HG02623 (cell line): ENCODE data around the gene GDA.
A peak's percentile ranks its signal among the peaks of the same experiment; 100 is the strongest.

ENCODE experiments used
- ATAC-seq: cut with Tn5 transposase; IDR thresholded peaks from one replicate; pipeline ENCODE4 v1.9.1; 2021; ENCODE audit warnings: moderate library complexity; ENCODE audit not compliant: unreplicated experiment

Gene GDA

DNA sequence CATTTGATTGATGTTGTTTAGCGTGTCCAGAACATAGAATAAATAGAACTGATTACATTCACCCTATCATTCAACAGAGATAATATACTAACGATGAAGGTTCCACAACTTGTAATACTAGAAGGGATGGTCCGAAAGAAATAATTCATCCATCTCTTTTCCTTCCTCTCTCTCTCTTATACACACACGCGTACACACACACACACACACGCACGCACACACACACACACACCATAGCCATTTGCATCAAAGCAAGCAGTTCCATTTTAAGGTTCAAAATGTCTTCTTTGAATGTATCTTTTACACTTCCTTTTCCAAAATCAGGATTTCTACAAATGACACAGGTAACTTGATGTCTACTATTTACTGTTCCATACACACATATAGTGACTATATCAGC, 887 bp downstream of the GDA start:
- ATAC-seq, result no peak

DNA sequence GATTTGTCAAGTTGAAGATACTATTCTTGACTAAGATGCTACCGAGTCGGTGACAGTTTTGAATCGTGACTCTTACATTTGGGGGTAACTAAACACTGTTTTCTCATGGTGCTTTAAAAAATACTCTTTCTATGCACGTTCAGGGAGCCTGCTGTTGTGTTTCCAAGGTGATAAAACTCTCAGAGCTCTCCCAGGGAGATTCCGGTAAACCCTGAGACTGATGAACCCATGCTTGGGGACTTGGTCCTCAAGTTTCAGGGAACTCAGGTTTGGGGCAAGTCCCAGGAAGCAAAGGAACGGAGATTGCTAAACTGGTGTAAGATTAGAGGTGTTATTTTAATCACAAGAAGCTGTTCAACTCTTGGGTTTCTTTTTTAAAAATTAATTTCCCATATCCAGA, 1.4 kb downstream of the GDA start:
- no peak for ATAC-seq

DNA sequence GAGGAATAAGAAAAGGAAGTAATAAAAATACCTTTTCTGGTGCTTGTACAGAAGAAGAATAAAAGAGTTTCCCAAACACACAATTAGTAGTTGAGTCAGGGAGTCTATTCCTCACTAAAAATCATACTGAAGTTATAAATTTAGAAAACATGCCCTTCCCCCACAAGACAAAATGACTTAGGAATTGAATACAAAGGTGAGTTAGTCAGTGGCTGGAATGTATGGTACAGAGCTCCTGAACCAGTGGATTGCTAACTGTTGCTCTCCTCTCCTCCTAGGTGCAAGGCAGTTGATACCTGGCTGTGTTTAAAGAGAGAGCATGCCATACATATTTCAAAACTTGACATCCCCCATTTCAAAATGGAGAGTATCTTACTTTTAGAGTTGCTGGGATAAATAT, 1.9 kb downstream of the GDA start:
- no peak for ATAC-seq

DNA sequence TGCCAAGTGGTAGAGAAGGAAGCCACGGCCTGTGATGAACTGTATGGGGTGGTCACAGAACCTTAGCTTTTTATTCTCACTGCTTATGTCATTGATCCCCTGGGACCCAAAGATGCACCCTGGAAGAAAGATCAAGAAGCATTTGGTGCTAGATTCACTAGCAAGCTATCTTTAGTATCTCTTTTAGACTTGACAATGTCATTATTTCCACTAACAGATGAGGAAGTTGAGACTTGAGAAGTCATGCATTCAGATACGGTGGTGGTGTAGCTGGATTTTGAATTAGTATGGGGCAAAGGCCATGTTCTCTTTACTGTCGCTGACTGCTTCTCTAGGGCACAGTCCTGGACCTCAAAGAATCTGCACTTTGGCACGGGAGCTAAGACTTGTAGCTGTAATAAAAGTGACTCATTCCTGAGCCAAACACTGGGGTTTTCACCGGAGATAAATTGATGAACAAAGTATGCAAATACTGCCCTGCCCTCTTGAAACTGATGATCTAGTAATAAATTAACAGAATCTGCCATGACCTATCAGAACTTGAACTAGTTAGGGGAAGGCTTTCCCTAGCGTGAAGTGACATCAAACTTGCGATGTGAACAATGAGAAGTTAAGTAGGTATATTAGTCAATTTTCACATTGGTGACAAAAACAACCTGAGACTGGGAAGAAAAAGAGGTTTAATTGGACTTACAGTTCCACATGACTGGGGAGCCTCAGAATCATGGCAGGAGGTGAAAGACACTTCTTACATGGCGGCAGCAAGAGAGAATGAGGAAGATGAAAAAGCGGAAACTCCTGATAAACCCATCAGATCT, 5.4 kb downstream of the GDA start:
- ATAC-seq, result peak; percentile 72

DNA sequence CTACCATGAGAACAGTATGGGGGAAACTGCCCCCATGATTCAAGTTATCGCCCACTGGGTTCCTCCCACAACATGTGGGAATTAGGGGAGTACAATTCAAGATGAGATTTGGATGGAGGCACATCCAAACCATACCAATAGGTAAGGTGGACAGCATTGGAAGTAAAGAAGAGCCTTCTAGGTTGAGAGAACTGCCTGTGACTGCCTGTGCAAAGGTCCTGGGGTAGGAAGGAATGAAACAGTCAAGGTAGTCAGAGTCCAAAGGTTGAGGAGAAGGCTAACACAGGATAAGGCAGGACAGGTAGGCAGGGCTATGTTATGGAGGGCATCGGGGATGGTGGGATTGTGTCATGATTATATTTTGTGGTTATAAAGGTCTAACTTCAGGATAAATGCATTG, 6.1 kb downstream of the GDA start:
- no peak for ATAC-seq

DNA sequence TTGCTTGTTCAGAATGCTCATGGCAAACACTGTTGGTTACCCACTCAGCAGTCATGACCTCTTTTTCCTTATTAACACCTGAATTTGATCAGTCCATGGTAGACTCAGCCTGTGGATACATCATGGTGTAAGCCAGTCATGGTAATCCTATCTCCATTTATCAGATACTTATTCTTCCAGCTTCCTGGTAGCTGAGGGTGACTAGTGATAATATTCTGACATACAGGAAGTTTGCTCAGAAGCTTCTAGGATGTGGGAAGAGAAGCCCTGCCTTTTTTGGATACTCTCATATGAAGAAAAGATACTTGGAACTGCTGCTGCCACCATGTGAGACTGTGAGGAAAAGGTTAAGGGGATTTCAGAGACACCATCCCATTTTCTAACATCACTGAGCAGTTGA, 7.3 kb downstream of the GDA start:
- ATAC-seq, result no peak

DNA sequence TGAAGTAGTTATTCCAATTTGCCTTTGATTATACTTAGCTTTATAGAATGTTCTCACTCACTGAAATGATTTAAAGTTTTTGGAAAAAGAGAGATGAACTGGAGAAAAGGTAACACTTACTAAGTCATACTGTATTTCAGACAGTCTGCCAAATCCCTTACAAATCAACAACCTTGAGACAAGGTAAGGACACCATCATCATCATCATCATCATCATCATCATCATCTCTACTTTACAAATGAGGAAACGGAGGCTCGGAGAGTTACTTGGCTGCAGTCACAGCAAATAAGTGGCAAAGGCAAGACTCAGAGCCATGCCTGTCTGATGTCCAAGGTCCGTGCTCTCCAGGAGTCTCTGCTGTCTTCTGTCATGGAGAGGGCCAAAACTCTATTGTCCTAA, 9.4 kb downstream of the GDA start:
- no peak for ATAC-seq

DNA sequence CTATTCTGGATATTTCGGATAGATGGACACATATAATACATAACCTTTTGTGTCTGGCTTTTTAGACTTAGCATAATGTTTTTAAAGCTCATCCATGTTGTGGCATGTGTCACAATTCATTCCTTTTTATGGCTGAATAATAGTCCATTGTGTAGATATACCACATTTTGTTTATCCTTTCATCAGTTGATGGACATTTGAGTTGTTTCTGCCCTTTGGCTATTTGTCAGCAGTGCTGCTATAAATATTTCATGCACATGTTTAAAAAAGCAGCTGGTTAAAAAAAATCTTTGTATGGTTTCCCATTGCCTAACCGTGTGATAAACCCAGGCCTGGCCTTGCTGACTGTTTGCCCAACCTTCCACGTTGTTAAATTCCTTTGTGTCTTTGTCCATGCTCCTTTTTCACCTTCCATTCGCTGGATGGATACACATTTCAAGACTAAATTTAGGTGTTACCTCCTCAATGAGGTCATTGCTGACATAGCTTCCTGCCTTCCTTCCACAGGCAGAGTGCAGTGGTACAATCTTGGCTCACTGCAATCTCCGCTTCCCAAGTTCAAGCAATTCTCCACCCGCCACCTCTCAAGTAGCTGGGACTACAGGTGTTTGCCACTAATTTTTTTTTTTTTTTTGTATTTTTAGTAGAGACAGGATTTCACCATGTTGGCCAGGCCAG, 11.3 kb downstream of the GDA start:
- no peak for ATAC-seq

DNA sequence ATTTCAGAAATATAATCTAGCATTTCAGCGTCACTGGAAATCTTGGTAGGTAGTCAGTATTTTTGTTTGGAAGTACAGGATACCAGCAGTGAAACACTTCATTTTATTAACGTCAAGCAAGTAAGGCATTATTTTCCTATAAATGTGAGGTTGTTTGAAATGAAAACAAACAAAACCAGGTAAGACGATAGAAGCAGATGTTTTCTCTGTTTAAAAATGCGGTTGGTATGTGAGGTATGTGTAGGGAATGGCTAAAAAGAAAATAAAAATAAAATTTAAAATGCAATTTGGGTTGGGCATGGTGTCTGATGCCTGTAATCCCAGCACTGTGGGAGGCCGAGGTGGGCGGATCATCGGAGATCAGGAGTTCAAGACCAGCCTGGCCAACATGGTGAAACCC, 16.1 kb downstream of the GDA start:
- ATAC-seq, result no peak

DNA sequence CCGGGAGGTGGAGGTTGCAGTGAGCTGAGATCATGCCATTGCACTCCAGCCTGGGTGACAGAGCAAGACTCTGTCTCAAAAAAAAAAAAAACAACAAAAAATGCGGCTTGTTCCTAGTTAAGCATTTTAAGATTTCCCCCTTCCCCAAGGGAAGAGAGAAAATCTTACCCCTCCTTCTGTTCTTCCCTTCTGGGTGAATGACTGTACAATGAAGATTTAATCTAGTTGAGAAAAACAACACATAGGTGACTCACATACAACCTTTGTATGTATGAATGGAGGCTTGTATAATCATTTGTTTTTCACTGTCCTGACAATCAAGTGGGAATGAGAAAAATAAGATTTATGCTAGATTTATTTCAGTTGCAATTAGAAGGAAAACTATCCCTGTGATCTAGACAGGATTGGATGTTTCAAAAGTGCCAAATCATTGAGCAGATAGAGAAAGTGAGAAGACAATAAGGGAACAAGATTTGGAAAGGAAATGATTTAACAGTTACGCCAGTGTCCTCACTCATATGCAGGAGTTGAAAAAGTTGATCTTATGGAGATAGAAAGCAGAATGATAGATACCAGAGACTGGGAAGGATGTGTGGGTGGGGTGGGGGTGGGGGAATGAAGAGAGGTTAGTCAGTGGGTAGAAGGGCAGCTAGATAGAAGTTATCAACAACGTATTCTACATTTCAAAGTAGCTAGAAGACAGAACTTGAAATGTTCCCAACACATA, 16.7 kb downstream of the GDA start:
- ATAC-seq, result no peak

DNA sequence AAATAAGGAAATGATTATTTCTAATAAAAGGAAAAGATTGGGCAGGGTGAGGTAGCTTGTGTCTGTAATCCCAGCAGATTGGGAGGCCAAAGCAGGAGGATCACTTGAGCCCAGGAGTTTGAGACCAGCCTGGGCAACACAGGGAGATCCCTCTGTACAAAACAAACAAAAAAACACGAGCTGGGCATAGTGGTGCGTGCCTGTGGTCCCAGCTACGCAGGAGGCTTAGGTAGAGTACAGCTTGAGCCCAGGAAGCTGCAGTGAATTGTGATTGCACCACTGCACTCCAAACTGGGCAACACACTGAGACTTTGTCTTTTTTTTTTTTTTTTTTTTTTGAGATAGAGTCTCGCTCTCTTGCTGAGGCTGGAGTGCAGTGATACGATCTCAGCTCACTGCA, 18.8 kb downstream of the GDA start:
- no peak for ATAC-seq

DNA sequence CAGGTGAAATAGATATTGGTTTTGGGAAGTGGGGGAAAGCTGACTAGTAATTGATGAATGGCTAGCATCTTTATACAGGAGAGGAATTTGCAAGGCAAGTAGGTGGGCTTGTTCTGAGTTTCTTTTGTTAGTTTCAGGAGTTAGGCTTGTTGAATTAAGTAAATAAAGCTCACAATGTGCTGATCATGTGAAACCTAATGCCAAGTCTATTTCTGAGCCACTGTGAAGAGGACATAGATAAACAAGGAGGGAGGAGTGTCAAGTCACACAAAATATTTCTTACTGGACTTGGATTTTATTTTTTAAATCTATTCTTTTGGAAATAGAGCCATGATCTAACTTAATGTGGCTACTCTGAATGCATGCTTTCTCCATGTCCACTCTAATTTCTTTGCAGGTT, 19.9 kb downstream of the GDA start:
- ATAC-seq, result no peak

DNA sequence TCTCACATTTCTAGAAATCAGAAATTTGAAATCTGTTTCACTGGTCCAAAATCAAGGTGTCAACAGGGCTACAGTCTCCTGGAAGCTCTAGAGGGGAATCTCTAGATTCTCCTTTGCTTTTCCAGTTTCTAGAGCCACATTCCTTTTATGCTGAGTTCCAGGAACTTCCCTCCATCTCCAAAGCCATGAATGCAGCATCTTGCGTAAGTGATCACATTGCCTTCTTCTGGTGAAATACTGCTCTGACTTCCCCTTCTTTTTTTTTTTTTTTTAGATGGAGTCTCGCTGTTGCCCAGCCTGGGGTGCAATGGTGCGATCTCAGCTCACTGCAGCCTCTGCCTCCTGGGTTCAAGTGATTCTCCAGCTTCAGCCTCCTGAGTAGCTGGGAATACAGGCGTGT, 23.8 kb downstream of the GDA start:
- ATAC-seq, result no peak

DNA sequence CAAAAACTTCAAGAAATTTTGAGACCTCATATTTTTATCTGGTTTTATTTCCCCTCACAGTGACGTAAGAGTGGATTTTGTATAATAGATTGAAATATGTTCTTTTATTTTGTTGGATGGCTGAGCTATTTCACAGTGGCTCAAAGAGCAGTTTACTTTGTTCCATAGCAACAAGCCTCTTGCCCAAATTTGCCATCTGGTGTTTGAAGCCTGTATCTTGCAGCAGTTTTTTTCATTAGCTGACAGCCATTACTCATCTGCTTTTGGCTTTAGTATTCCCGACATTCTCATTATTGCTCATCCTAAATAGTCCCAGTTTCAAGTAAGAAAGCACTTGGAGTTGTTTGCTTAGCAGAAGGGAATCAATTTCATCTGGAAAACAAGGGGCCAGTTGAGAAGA, 36.3 kb downstream of the GDA start:
- no peak for ATAC-seq

DNA sequence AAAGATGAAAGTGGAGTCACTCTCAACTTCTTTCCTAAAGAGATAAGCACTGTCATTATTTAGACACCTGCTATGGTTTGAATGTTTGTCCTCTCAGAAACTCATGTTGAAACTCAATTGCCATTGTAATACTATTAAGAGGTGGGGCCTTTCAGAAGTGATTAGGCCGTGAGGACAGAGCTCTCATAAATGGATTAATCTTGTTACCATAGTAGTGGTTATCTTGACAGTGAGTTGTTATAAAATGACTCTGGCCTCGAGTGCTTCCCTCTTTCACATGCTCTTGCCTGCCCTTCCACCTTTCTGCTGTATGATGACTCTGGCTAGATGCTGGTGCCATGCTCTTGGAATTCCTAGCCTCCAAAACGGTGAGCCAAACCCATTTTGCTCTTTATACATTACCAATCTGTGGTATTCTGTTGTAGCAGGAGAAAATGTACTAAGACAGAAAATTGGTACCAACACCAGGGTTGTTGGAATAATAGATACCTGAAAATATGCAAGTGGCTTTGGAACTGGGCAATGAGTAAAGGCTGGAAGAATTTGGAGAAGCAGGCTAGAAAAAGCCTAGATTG, 38.0 kb downstream of the GDA start:
- ATAC-seq, result no peak

DNA sequence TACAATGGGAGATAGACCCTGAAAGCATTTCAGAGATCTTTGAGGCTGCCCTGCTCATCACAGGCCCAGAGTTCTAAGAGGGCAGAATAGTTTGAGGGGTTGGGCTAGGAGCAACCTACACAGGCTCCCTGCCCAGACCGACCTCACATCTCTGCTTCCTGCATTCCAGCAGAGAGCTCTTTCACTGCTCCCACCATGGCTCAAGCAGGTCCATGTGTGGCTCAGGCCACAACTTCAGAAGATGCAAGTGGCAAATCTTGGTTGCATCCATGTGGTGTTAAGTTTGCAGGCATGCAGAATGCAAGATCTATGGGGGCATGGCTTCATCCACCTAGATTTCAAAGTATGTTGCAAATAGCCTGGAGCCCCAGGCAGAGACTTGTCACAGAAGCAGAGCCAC, 39.0 kb downstream of the GDA start:
- ATAC-seq, result no peak

DNA sequence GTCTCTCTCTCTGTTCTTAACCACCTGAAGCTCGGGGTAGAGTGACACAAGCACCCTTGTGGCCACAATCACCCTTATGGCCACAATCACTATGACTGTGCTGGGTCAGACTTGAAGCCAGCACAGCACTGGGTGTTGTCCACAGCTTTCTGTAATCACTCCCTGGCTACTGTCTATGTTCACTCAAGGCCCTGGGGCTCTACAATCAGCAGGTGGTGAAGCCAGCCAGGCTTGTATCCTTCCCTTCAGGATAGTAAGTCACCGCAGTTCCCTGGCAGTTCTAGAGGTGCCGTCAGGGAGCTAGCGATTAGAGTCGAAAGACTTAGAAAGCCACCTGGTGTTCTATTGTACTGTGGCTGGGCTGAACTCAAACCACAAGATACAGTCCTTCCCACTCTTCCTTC, 44.2 kb downstream of the GDA start:
- peak; percentile 90 for ATAC-seq

DNA sequence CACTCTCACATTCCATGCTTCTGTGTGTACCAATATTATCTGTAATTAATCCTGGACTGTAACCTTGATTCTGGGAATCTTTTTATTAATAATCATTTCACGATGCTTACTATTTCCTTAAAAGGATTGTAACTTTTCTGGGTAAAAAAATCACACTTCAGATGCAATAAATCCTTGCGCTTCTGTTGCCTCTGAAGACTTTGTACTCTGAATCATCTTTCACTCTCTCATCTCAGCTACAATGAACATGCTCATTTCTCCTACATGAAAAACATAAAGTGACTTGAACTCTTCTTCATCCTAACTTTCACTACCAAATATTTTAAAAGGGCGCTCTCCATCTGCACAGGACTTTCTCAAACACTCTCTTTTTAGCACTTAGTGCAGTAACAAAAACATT, 50.0 kb downstream of the GDA start:
- ATAC-seq, result no peak

DNA sequence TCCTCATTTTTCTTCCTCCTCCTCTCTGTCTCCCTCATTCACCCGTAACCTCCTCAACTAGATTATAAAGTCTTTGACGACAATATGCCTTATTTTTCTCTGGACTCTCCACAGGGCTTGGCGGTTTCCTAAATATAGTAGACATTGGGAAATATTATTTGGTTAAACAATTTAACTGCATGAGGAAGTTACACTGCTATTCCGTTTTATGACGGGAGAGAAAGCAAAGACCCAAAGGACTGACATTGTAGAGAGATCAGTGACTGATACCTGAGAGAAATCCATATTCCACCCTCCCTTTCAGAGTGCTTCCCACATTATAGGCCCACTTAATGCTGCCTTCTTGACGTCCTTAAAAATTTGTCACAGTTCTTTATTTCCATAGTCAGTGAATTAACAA, 51.2 kb downstream of the GDA start:
- no peak for ATAC-seq

DNA sequence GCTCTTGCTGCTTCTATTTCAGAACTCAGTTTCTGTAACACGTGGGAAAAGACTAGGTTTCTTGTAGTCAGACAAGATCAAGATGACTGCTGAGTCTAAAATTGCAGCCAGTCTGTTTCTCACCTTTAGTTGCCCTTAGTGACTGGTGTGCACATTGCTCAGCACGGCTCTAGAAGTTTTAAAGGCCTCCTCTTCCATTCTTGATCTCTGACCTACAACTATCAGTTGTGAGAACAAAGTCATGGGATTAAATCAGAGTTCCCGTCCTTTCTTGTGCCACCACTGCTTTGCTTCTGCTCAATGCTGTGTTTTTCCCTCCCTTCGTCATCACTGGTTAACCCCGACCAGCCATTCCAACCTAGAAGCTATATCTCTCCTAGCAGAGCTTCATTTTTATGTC, 52.8 kb downstream of the GDA start:
- ATAC-seq, result no peak

DNA sequence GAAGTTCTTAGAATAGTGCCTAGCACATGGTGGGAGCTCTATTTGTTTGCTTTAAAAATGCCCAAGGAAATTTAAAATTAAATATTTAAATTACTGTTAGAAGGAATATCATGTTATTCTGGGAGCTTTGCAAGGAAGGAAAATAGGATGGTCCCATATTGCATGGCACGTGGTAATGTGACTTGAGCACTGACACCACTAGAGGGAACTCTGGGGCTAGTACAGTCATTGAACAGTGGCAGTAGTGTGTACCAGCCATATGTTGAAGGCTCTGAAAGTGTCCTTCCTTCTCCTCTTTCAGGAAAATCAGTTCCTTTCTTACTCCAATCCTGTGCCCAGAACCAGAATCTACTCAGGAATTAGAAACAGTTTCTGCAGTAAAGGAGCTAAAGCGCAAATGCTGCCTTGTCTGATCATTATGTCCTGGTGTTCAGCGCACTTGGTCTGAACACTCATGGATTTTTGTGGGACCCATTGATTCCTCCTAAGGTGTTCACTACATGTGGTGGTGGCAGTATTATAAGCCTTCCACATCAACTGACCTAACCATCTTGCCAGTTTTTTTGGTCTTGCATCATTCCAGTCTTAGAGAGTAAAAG, 54.1 kb downstream of the GDA start:
- peak; percentile 63 for ATAC-seq
